B cell (primary cell): ENCODE measurements around the gene SSC4D. TPM values are rescaled to one million over a fixed set of nuclear protein-coding genes. Genes with fewer than 3 reads are reported as not detected.
"Not testable (repeated sequence)": the region's sequence is repeated elsewhere in the genome, so short reads cannot be mapped to it uniquely, and the experiment has no call there.

Experiments
- ATAC-seq: fragments of 200-7000 bp; cut with Tn5 transposase; one replicate; pipeline ENCODE4 v1.10.0; 2021; ENCODE audit warnings: low read depth, mild to moderate bottlenecking, moderate number of reproducible peaks, moderate library complexity
- CTCF ChIA-PET: fragments of 350-600 bp; sonication (Branson Sonifier 250); formaldehyde crosslinking; loops from one replicate; lab custom pipeline; 2021; ENCODE audit warnings: antibody characterized with exemption, inconsistent platforms; lab: Charles Lee
- POLR2A ChIA-PET: fragments of 350-600 bp; sonication (Branson Sonifier 250); formaldehyde crosslinking; loops from one replicate; lab custom pipeline; 2021; ENCODE audit warnings: antibody characterized with exemption; lab: Charles Lee
- DNase-seq: peaks from one replicate; pipeline ENCODE4 v3.0.0; 2013
- H2AFZ ChIP-seq: 2 replicates; pipeline ENCODE4 v1.6.1; 2012; ENCODE audit warnings: mild to moderate bottlenecking, low read depth, low read length; ENCODE audit not compliant: insufficient read depth, poor library complexity, severe bottlenecking
- H3K27ac ChIP-seq, 2 donors: 1 replicate in 1 of 2; 2 replicates in 1 of 2; pipeline ENCODE4 v1.5.1; 2012 to 2013; ENCODE audit warnings: low read length in 2 of 2, mild to moderate bottlenecking in 2 of 2, moderate library complexity in 1 of 2
- H3K27me3 ChIP-seq, 4 experiments: fragments of 200-600 bp in 1 of 4; sonication (generic) in 1 of 4; replicated peaks in 1 of 4; 1 replicate in 2 of 4; 2 replicates in 2 of 4; pipeline versions ENCODE4 v1.6.1 to v1.7.0; 2013 to 2016; ENCODE audit warnings: low read length in 3 of 4, mild to moderate bottlenecking in 2 of 4, mixed read lengths in 1 of 4, moderate library complexity in 1 of 4; ENCODE audit not compliant: insufficient read depth in 4 of 4, control insufficient read depth in 3 of 4; ENCODE audit errors: control extremely low read depth in 1 of 4
- H3K36me3 ChIP-seq, 2 experiments: replicated peaks in 1 of 2; 1 replicate in 1 of 2; 2 replicates in 1 of 2; pipeline versions ENCODE4 v1.6.1 to v1.7.1; 2013; ENCODE audit warnings: low read length in 1 of 2; ENCODE audit not compliant: insufficient read depth in 2 of 2, control insufficient read depth in 1 of 2; ENCODE audit errors: control extremely low read depth in 1 of 2, extremely low read depth in 1 of 2
- H3K4me1 ChIP-seq, 2 donors: fragments of 200-600 bp in 1 of 2; sonication (generic) in 1 of 2; 1 replicate in 1 of 2; 2 replicates in 1 of 2; pipeline versions ENCODE4 v1.5.1 to v1.6.1; 2013 to 2017; ENCODE audit warnings: low read length in 2 of 2; ENCODE audit not compliant: control insufficient read depth in 2 of 2, insufficient read depth in 2 of 2
- H3K4me2 ChIP-seq: replicated peaks from 2 replicates; pipeline ENCODE3; 2012; ENCODE audit warnings: mild to moderate bottlenecking, low read depth, low read length; ENCODE audit not compliant: poor library complexity, severe bottlenecking
- H3K4me3 ChIP-seq, 5 experiments: fragments of 200-600 bp in 1 of 5; sonication (generic) in 1 of 5; 1 replicate in 3 of 5; 2 replicates in 2 of 5; pipeline versions ENCODE4 v1.5.1 to v1.7.0; 2011 to 2016; ENCODE audit warnings: low read length in 4 of 5, mild to moderate bottlenecking in 4 of 5, low read depth in 2 of 5, control low read depth in 1 of 5, moderate library complexity in 1 of 5; ENCODE audit not compliant: insufficient read depth in 1 of 5; ENCODE audit errors: control extremely low read depth in 1 of 5, extremely low read depth in 1 of 5
- H3K79me2 ChIP-seq: fragments of 200-600 bp; sonication (generic); one replicate; pipeline ENCODE4 v1.6.0; 2016; ENCODE audit warnings: low read length; ENCODE audit not compliant: control insufficient read depth, insufficient read depth
- H3K9ac ChIP-seq: fragments of 200-600 bp; sonication (generic); 2 replicates; pipeline ENCODE4 v1.6.1; 2017; ENCODE audit warnings: mild to moderate bottlenecking, low read length, moderate library complexity
- H3K9me3 ChIP-seq, 3 donors: one replicate each; pipeline versions ENCODE4 v1.6.1 to v1.7.1; 2013; ENCODE audit warnings: low read length in 2 of 3; ENCODE audit not compliant: control insufficient read depth in 2 of 3, insufficient read depth in 1 of 3; ENCODE audit errors: control extremely low read depth in 1 of 3
- H4K20me1 ChIP-seq: 2 replicates; pipeline ENCODE4 v1.6.0; 2012; ENCODE audit warnings: mild to moderate bottlenecking, low read length; ENCODE audit not compliant: insufficient read depth, control insufficient read depth, poor library complexity, severe bottlenecking
- H3K27ac Mint-ChIP-seq: one replicate; pipeline ENCODE4 v1.8.0; 2021; ENCODE audit warnings: mixed read lengths
- H3K27me3 Mint-ChIP-seq: one replicate; pipeline ENCODE4 v1.8.0; 2021; ENCODE audit warnings: mixed read lengths
- H3K4me1 Mint-ChIP-seq: one replicate; pipeline ENCODE4 v1.8.0; 2021; ENCODE audit warnings: mixed read lengths
- H3K4me3 Mint-ChIP-seq: one replicate; pipeline ENCODE4 v1.8.0; 2021; ENCODE audit warnings: mixed read lengths
- H3K9me3 Mint-ChIP-seq: one replicate; pipeline ENCODE4 v1.8.0; 2022; ENCODE audit warnings: mixed read lengths; ENCODE audit not compliant: insufficient read depth
- WGBS: methylation state at CpG from one replicate; pipeline ENCODE4 v1.1.5; 2013; ENCODE audit warnings: missing lambda C conversion rate; ENCODE audit not compliant: insufficient coverage; 5-methylcytosine and 5-hydroxymethylcytosine counted together
- intact Hi-C: fragments of 100-400 bp; cut with micrococcal nuclease; formaldehyde crosslinking; loops from one replicate; pipeline ENCODE4 v1.10.0; 2022
- polyA plus RNA-seq: library from polyadenylated mRNA; depleted of rRNA; stranded (reverse); fragments of >200 nt; gene quantifications from 2 replicates; pipeline ENCODE4 v1.2.3, GENCODE V29; 2012
- total RNA-seq, 2 donors: library from RNA; stranded (reverse); fragments of 120-200 nt in 1 of 2; gene quantifications; 1 replicate in 1 of 2; 2 replicates in 1 of 2; pipeline versions ENCODE4 v1.2.3 to v1.2.4, GENCODE V29; 2013 to 2022

SSC4D gene
- total and polyA plus RNA-seq, 2 donors (not counting 1 experiment from before 2014, with no cell fraction given) = 0.16 TPM; not detected in 1

- DNase-seq, H3K27ac Mint-ChIP-seq, H3K9me3 Mint-ChIP-seq, H3K36me3 ChIP-seq, H3K4me2 ChIP-seq, H3K4me3 ChIP-seq, CTCF ChIA-PET, H3K27me3 Mint-ChIP-seq, intact Hi-C loops, H4K20me1 ChIP-seq, H3K9me3 ChIP-seq, ATAC-seq, H3K4me1 Mint-ChIP-seq, H3K9ac ChIP-seq, H3K79me2 ChIP-seq, POLR2A ChIA-PET, H2AFZ ChIP-seq, H3K27ac ChIP-seq, H3K27me3 ChIP-seq, H3K4me1 ChIP-seq, H3K4me3 Mint-ChIP-seq: not testable (repeated sequence)
- 100% methylated on average over 3 of the region's 4 CpGs for WGBS
These were observed 30.9 kb upstream of the SSC4D start for GRCh38 chr7:76440404-76440803.

- DNase-seq, H3K27ac ChIP-seq, H3K9ac ChIP-seq, H3K4me1 Mint-ChIP-seq, H3K4me3 Mint-ChIP-seq, H3K27me3 ChIP-seq, H3K79me2 ChIP-seq, H3K36me3 ChIP-seq, H3K27me3 Mint-ChIP-seq, H4K20me1 ChIP-seq, H3K4me3 ChIP-seq, H3K4me1 ChIP-seq, H3K9me3 Mint-ChIP-seq, H2AFZ ChIP-seq, H3K27ac Mint-ChIP-seq, intact Hi-C loops, H3K4me2 ChIP-seq, ATAC-seq, POLR2A ChIA-PET, CTCF ChIA-PET, H3K9me3 ChIP-seq: not testable (repeated sequence)
- no CpG with 5 or more reads among the region's 7 CpGs for WGBS
These were observed 29.8 kb upstream of the SSC4D start for GRCh38 chr7:76439120-76439888.
